Lung (tissue), 12 donors: ENCODE data around the gene SLC9A5. TPM values are rescaled to one million over a fixed set of nuclear protein-coding genes. Genes with fewer than 3 reads are reported as not detected.

ENCODE experiments used
- ATAC-seq: fragments of 200-7000 bp; cut with Tn5 transposase; one replicate; pipeline ENCODE4 v1.9.1; 2020; ENCODE audit warnings: moderate number of reproducible peaks; ENCODE audit not compliant: insufficient read depth, low FRiP score
- DNase-seq, 3 donors: peaks; one replicate each; pipeline ENCODE4 v3.0.0-alpha.2; 2013 to 2017
- H3K27ac ChIP-seq, 2 donors: one replicate each; pipeline ENCODE4 v1.5.1; 2013; ENCODE audit warnings: mild to moderate bottlenecking in 2 of 2, moderate library complexity in 2 of 2, control low read depth in 1 of 2, inconsistent platforms in 1 of 2, low read depth in 1 of 2, low read length in 1 of 2
- H3K27me3 ChIP-seq, 3 donors: one replicate each; pipeline ENCODE4 v1.5.1; 2013; ENCODE audit warnings: low read length in 2 of 3; ENCODE audit not compliant: control insufficient read depth in 3 of 3, insufficient read depth in 3 of 3
- H3K36me3 ChIP-seq, 4 donors: one replicate each; pipeline ENCODE4 v1.5.1; 2013; ENCODE audit warnings: low read length in 4 of 4, mild to moderate bottlenecking in 1 of 4, moderate library complexity in 1 of 4; ENCODE audit not compliant: control insufficient read depth in 4 of 4, insufficient read depth in 4 of 4
- H3K4me1 ChIP-seq, 5 donors: one replicate each; pipeline ENCODE4 v1.5.1; 2013; ENCODE audit warnings: low read length in 5 of 5, mild to moderate bottlenecking in 2 of 5, moderate library complexity in 1 of 5; ENCODE audit not compliant: control insufficient read depth in 5 of 5, insufficient read depth in 5 of 5
- H3K4me3 ChIP-seq: one replicate; pipeline ENCODE4 v1.5.1; 2013; ENCODE audit warnings: mild to moderate bottlenecking, control low read depth, moderate library complexity
- H3K9ac ChIP-seq, 2 donors: one replicate each; pipeline ENCODE4 v1.5.1; 2013; ENCODE audit warnings: low read length in 2 of 2, control low read depth in 1 of 2; ENCODE audit not compliant: insufficient read depth in 1 of 2
- H3K9me3 ChIP-seq, 4 donors: one replicate each; pipeline ENCODE4 v1.5.1; 2013; ENCODE audit warnings: low read length in 3 of 4, mild to moderate bottlenecking in 1 of 4, moderate library complexity in 1 of 4; ENCODE audit not compliant: control insufficient read depth in 4 of 4, insufficient read depth in 3 of 4
- CTCF ChIP-seq: IDR thresholded peaks from 2 replicates; pipeline ENCODE4 v1.5.1; 2012; ENCODE audit warnings: mild to moderate bottlenecking; ENCODE audit errors: control extremely low read depth, extremely low read depth
- WGBS, 2 donors: extraction: QIAGEN DNeasy Blood & Tissue Kit; methylation state at CpG; one replicate each; pipeline ENCODE4 v1.1.7; 2013; 5-methylcytosine and 5-hydroxymethylcytosine counted together
- polyA plus RNA-seq, 2 donors: library from polyadenylated mRNA; stranded (reverse); fragments of 200-250 nt; gene quantifications; one replicate each; pipeline ENCODE4 v1.2.1, GENCODE V29; 2013
- total RNA-seq, 2 donors: library from RNA; depleted of rRNA in 1 of 2; stranded (reverse); fragments of >200 nt in 1 of 2; gene quantifications; one replicate each; pipeline ENCODE4 v1.2.1, GENCODE V29; 2014 to 2021
- donor health status: control.
- donor health status: control.
- donor health status: Bipolar disorder and iron deficiency.
- donor health status: healthy.
- donor health status: DM: yes; HTN: yes; CAD: no.

SLC9A5 gene
- total and polyA plus RNA-seq, 4 donors = 1.2 to 5.9 (median 3.3) TPM

DNA sequence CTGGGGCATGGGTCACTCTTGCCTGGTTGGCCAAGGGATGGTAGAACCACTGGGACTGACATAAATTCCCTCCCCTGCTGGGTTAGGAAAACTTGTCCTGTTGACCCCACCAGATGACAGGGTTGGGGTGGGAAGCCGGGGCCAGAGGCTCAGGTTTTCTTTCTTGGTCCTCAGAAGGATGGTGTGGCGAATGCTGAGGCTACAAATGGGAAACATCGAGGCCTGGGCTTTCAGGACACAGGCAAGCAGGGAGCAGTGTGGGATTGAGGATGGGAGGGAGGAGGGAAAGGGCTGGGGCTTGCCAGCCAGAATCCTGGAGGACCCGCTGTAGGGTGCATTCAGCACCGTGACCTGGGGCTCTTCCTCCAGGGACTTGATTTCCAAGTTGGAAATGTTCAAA lies 16.1 kb downstream of the SLC9A5 start:
- H3K36me3 ChIP-seq = peaks cover 0 to 18% (median 2%) of the 10 kb centered on the region in 4 donors
- no peaks in the 10 kb centered on the region for H3K27me3 ChIP-seq
- ATAC-seq = no peak
- H3K4me3 ChIP-seq = no peak overlapping the region
- H3K4me1 ChIP-seq = peaks cover 0 to 4% (median 0%) of the 10 kb centered on the region in 5 donors
- no peaks in the 10 kb centered on the region for H3K9me3 ChIP-seq
- DNase-seq = no peak
- whole genome bisulfite sequencing, 2 donors = 92 to 96% methylated on average over 5 of the region's 5 CpGs
- H3K27ac ChIP-seq = no peak overlapping the region
- H3K9ac ChIP-seq = no peak overlapping the region
- TF ChIP-seq CTCF = no peak

DNA sequence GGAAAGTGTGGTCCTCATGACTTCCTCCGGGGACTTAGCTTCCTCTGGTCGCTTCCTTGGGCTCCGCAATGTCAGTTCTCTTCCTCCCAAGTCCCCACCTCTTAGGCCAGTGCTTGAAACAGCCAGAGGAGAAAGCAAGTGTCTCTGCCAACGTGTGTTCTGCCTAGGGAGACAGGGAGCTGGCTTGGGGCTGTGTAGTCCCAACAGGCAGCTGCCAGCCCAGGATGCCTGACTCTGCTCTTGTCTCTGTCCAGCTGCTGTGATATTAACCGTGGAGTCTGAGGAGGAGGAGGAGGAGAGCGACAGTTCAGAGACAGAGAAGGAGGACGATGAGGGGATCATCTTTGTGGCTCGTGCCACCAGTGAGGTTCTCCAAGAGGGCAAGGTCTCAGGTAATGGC lies 17.1 kb downstream of the SLC9A5 start:
- H3K9me3 ChIP-seq = no peaks in the 10 kb centered on the region
- no peak overlapping the region for H3K9ac ChIP-seq
- 63 to 72% methylated on average over 8 of the region's 8 CpGs for WGBS, 2 donors
- H3K4me3 ChIP-seq = no peak overlapping the region
- ATAC-seq (no peak), DNase-seq (no peak)
- H3K4me1 ChIP-seq = peaks cover 0 to 4% (median 0%) of the 10 kb centered on the region in 5 donors
- no peak for TF ChIP-seq CTCF
- H3K36me3 ChIP-seq = peaks cover 0 to 13% (median 2%) of the 10 kb centered on the region in 4 donors
- no peaks in the 10 kb centered on the region for H3K27me3 ChIP-seq
- no peak overlapping the region for H3K27ac ChIP-seq

DNA sequence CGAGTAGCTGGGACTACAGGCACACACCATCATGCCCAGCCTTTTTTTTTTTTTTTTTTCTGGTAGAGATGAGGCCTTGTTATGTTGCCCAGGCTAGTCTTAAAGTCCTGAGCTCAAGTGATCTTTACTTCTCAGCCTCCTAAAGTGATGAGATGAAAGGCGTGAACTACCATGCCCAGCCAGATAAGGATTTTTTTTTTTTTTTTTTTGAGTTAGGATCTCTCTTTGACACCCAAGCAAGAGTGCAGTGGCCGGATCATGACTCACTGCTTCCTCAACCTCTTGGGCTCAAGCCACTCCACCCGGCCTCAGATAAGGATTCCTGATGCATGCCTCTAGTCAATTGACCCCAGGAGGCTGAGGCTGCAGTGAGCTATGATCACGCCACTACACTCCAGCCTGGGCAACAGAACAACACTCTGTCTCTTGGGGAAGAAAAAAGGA lies 19.4 kb downstream of the SLC9A5 start:
- Histone ChIP-seq H3K36me3 (peaks cover 0 to 5% (median 1%) of the 10 kb centered on the region in 4 donors), H3K4me3 (no peak overlapping the region), H3K9me3 (no peaks in the 10 kb centered on the region), H3K9ac (no peak overlapping the region), H3K27ac (no peak overlapping the region), H3K27me3 (no peaks in the 10 kb centered on the region), H3K4me1 (peaks cover 0 to 4% (median 0%) of the 10 kb centered on the region in 5 donors)
- no peak for TF ChIP-seq CTCF
- DNase-seq = no peak
- peak; percentile 78 for ATAC-seq
- WGBS, 2 donors = 49 to 72% methylated on average over 5 of the region's 5 CpGs

DNA sequence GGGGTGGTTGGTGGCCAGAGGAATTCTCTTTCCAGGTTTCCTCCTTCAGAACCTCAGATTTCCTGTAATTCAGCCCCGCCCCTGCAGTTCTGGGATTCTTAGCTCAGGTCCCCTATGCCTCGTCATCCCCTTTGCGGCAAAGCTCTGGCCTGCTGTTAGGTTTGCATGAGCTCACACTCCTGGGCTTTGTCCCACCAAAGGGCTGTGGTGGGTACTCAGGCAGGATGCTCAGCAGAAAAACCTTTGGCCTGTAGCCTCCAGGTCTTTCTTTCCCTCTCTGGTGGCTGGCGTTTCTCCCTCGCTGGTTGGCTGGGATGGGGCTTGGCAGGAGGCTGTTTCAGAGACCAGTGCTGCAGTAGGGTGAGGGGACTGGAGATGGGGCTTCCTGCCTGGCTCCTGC lies 21.0 kb downstream of the SLC9A5 start:
- DNase-seq (no peak), ATAC-seq (peak; percentile 42)
- no peak overlapping the region for H3K27ac ChIP-seq
- TF ChIP-seq CTCF = no peak
- no peaks in the 10 kb centered on the region for H3K9me3 ChIP-seq
- no peaks in the 10 kb centered on the region for H3K27me3 ChIP-seq
- H3K9ac ChIP-seq = no peak overlapping the region
- H3K4me1 ChIP-seq = peaks cover 0 to 4% (median 0%) of the 10 kb centered on the region in 5 donors
- H3K36me3 ChIP-seq = peaks cover 0 to 5% (median 1%) of the 10 kb centered on the region in 4 donors
- WGBS, 2 donors = 52% methylated on average over 5 of the region's 5 CpGs
- no peak overlapping the region for H3K4me3 ChIP-seq
